WERI-Rb-1 (cell line): ENCODE data around the gene UBE2C.

Source experiments
- DNase-seq: peaks from one replicate; pipeline ENCODE4 v3.0.0-alpha.2; 2020
- H3K27ac ChIP-seq: fragments of 250-450 bp; sonication (Bioruptor Pico); 2 replicates; pipeline ENCODE4 v1.5.1; 2020; ENCODE audit warnings: mild to moderate bottlenecking, moderate library complexity
- H3K27me3 ChIP-seq: fragments of 250-450 bp; sonication (Bioruptor Pico); 2 replicates; pipeline ENCODE4 v1.5.1; 2021; ENCODE audit warnings: mild to moderate bottlenecking, low read depth, moderate library complexity; ENCODE audit not compliant: insufficient read depth, severe bottlenecking
- H3K36me3 ChIP-seq: fragments of 250-450 bp; sonication (Bioruptor Pico); 2 replicates; pipeline ENCODE4 v1.5.1; 2020; ENCODE audit warnings: mild to moderate bottlenecking, moderate library complexity
- H3K4me3 ChIP-seq: 2 replicates; pipeline ENCODE4 v1.5.1; 2011; ENCODE audit warnings: low read depth, mild to moderate bottlenecking, control low read depth, low read length
- H3K9me3 ChIP-seq: fragments of 250-450 bp; sonication (Bioruptor Pico); 2 replicates; pipeline ENCODE4 v1.5.1; 2021; ENCODE audit warnings: mild to moderate bottlenecking, moderate library complexity; ENCODE audit not compliant: severe bottlenecking
- TF ChIP-seq, protein P1 (sequence below): IDR thresholded peaks from 2 replicates; pipeline ENCODE4 v1.5.1; 2011; ENCODE audit warnings: low read depth, mild to moderate bottlenecking, control low read depth, inconsistent platforms, low read length

UBE2C gene

DNA sequence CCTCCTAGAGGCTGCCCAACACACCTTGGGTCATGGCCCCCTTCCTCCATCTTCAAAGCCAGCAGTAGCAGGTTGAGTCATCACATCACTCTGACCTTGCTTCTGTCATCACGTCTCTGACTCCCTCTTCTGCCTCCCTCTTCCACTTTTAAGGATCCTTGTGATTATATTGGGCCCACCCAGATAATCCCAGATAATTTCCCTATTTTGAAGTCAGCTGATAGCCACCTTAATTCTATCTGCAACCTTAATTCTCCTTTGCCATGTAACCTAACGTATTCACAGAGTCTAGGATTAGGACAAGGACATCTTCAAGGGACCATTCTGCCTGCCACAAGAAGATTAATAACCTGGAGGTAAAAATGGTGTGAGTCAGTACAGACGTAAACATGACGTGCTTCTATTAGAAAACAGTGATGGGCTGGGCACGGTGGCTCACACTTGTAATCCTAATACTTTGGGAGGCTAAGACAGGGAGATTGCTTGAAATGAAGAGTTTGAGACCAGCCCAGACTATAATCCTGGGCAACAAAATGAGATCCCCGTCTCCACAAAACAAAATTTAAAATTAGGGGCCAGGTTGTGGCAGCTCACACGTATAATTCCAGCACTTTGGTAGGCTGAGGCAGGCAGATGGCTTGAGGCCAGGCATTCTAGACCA, 48.2 kb downstream of the UBE2C start:
- H3K4me3 ChIP-seq: no peak overlapping the region
- TF ChIP-seq, protein P1, sequence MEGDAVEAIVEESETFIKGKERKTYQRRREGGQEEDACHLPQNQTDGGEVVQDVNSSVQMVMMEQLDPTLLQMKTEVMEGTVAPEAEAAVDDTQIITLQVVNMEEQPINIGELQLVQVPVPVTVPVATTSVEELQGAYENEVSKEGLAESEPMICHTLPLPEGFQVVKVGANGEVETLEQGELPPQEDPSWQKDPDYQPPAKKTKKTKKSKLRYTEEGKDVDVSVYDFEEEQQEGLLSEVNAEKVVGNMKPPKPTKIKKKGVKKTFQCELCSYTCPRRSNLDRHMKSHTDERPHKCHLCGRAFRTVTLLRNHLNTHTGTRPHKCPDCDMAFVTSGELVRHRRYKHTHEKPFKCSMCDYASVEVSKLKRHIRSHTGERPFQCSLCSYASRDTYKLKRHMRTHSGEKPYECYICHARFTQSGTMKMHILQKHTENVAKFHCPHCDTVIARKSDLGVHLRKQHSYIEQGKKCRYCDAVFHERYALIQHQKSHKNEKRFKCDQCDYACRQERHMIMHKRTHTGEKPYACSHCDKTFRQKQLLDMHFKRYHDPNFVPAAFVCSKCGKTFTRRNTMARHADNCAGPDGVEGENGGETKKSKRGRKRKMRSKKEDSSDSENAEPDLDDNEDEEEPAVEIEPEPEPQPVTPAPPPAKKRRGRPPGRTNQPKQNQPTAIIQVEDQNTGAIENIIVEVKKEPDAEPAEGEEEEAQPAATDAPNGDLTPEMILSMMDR: no peak
- H3K27ac ChIP-seq: no peak overlapping the region
- H3K36me3 ChIP-seq: no peaks in the 10 kb centered on the region
- DNase-seq: no peak
- H3K9me3 ChIP-seq: no peaks in the 10 kb centered on the region
- H3K27me3 ChIP-seq: no peaks in the 10 kb centered on the region

DNA sequence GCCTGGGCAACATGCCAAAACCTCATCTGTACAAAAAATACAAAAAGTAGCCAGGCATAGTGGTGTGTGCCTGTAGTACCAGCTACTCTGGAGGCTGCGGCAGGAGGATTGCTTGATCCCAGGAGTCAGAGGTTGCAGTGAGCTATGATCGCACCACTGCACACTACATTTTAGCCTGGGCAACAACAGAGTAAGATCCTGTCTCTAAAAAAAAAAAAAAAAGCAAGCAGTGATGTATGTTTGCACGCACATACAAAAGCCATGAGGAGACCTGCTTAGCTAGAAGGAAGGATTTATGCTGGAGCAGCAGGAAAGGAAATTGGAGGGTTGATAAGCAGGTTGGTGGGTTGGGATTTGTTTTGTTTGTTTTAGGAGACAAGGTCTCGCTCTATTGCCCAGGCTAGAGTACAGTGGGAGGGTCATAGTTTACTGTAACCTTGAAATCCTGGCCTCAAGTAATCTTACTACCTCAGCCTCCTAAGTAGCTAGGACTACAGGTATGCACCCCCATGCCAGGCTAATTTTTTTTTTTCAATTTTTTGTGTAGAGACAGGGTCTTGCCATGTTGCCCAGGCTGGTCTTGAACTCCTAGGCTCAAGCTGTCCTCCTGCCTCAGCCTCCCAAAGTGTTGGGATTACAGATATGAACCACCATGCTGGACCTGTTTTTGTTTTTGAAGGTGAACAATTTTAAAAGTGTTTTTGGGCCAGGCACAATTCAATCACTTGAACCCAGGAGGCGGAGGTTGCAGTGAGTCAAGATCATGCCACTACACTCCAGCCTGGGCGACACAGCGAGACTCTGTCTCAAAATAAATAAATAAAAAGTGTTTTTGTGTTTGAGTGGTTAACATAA, 49.0 kb downstream of the UBE2C start:
- no peaks in the 10 kb centered on the region for H3K27me3 ChIP-seq
- H3K9me3 ChIP-seq: no peaks in the 10 kb centered on the region
- no peak overlapping the region for H3K4me3 ChIP-seq
- H3K36me3 ChIP-seq: no peaks in the 10 kb centered on the region
- DNase-seq: no peak
- TF ChIP-seq, protein P1: no peak
- no peak overlapping the region for H3K27ac ChIP-seq

DNA sequence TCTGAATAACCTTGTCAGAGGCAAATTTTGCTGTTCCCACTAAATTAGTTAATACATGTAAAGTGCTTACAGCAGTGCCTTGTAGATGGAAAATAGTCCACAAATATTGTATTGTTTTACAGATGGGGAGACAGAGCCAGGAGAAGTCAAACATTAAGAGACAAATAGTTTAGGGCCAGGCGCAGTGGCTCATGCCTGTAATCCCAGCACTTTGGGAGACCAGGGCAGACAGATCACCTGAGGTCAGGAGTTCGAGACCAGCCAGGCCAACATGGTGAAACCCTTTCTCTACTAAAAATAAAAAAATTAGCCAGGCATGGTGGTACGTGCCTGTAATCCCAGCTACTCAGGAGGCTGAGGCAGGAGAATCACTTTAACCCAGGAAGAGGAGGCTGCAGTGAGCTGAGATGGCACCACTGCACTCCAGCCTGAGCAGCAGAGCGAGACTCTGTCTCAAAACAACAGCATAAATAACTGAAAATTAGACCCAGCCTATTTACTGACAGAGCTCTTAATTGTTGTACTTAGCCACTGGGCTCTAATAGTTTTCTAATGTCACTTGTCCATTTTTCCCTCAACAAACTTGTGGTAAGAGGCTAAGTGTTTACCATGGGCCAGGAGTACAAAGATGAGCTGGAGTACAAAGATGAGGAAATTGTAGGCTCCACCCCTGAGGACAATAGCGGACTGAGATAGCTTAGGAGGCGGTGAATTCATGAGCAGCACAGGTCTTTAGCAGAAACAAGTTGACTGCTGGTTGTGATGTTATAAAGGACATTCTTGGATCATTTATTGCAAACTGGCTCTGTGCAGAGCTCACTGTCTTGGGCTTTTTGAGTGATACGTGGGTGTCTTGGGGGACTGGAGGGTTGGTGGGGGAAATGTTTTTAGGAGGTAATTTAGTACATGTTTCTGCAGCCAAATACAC, 51.4 kb downstream of the UBE2C start:
- Histone ChIP-seq H3K27ac (no peak overlapping the region), H3K9me3 (no peaks in the 10 kb centered on the region), H3K27me3 (no peaks in the 10 kb centered on the region), H3K4me3 (no peak overlapping the region), H3K36me3 (no peaks in the 10 kb centered on the region)
- DNase-seq: no peak
- TF ChIP-seq, protein P1: no peak

DNA sequence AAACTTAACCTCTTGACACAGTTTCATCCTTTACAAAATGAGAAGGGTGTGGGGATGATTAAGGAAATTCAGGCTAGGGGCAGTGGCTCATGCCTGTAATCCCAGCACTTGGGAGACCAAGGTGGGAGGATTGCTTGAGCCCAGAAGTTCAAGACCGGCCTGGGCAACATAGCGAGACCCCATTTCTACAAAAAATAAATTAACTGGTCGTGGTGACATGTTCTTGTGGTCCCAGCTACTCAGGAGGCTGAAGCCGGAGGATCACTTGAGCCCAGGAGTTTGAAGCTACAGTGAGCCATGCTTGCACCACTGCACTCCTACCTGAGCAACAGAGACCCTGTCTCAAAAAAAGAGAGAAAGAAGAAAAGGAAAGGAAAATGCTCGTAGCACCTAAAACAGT, 54.0 kb downstream of the UBE2C start:
- DNase-seq: no peak
- no peaks in the 10 kb centered on the region for H3K9me3 ChIP-seq
- no peak overlapping the region for H3K27ac ChIP-seq
- no peak overlapping the region for H3K4me3 ChIP-seq
- no peaks in the 10 kb centered on the region for H3K27me3 ChIP-seq
- TF ChIP-seq, protein P1: no peak
- H3K36me3 ChIP-seq: no peaks in the 10 kb centered on the region
